Chondrocyte (in vitro differentiated cells): Measurements from ENCODE around the gene CCDC117. TPM values are rescaled to one million over a fixed set of nuclear protein-coding genes. Genes with fewer than 3 reads are reported as not detected.

Source experiments
- DNase-seq: peaks from one replicate; pipeline ENCODE4 v3.0.0; 2021; ENCODE audit warnings: mixed read lengths, low spot score
- H3K27ac Mint-ChIP-seq: one replicate; pipeline ENCODE4 v1.8.0; 2021; ENCODE audit warnings: mild to moderate bottlenecking, moderate library complexity, mixed read lengths; ENCODE audit not compliant: unreplicated experiment
- H3K27me3 Mint-ChIP-seq: 2 replicates; pipeline ENCODE4 v1.8.0; 2021; ENCODE audit warnings: low read depth, mixed read lengths
- H3K36me3 Mint-ChIP-seq: 2 replicates; pipeline ENCODE4 v1.8.0; 2021; ENCODE audit warnings: low read depth, mixed read lengths
- H3K4me1 Mint-ChIP-seq: 2 replicates; pipeline ENCODE4 v1.8.0; 2021; ENCODE audit warnings: low read depth, mild to moderate bottlenecking, mixed read lengths
- H3K4me3 Mint-ChIP-seq: one replicate; pipeline ENCODE4 v1.8.0; 2021; ENCODE audit warnings: mild to moderate bottlenecking, moderate library complexity, mixed read lengths; ENCODE audit not compliant: unreplicated experiment
- H3K9me3 Mint-ChIP-seq: 2 replicates; pipeline ENCODE4 v1.8.0; 2021; ENCODE audit warnings: low read depth, mixed read lengths
- total RNA-seq: library from RNA; stranded (reverse); gene quantifications from 3 replicates; pipeline ENCODE4 v1.2.1, GENCODE V29; 2021
- TF ChIP-seq, protein P1 (sequence below): fragments of 200-600 bp; sonication (generic); IDR thresholded peaks from 2 replicates; pipeline ENCODE4 v1.5.0; 2021; ENCODE audit warnings: antibody characterized with exemption, mild to moderate bottlenecking, moderate library complexity

The CCDC117 gene
- total RNA-seq, 1 donor from 2014 or later: 23.4 TPM

DNA sequence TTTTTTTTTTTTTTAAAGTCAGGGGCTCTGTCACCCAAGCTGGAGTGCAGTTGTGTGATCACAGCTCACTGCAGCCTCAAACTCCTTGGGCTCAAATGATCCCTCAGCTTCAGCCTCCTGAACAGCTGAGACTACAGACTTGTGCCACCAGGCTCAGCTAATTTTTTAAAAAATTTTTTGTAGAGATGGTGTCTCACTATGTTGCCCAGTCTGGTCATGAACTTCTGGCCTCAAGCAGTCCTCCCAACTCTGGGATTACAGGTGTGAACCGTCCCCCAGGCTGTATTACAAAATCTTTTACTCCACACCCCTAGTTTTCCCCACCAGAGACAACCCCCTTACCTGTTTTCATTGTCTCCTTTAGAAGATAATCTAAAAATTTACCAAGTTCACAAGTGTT lies 1.9 kb downstream of the CCDC117 start:
- no peaks in the 10 kb centered on the region for H3K9me3 Mint-ChIP-seq
- TF ChIP-seq, protein P1, sequence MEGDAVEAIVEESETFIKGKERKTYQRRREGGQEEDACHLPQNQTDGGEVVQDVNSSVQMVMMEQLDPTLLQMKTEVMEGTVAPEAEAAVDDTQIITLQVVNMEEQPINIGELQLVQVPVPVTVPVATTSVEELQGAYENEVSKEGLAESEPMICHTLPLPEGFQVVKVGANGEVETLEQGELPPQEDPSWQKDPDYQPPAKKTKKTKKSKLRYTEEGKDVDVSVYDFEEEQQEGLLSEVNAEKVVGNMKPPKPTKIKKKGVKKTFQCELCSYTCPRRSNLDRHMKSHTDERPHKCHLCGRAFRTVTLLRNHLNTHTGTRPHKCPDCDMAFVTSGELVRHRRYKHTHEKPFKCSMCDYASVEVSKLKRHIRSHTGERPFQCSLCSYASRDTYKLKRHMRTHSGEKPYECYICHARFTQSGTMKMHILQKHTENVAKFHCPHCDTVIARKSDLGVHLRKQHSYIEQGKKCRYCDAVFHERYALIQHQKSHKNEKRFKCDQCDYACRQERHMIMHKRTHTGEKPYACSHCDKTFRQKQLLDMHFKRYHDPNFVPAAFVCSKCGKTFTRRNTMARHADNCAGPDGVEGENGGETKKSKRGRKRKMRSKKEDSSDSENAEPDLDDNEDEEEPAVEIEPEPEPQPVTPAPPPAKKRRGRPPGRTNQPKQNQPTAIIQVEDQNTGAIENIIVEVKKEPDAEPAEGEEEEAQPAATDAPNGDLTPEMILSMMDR: no peak
- H3K27me3 Mint-ChIP-seq: no peaks in the 10 kb centered on the region
- H3K4me1 Mint-ChIP-seq: peaks cover 16% of the 10 kb centered on the region
- H3K36me3 Mint-ChIP-seq: peaks cover 8% of the 10 kb centered on the region
- DNase-seq: no peak
- H3K4me3 Mint-ChIP-seq: peak overlapping the region; percentile 82
- H3K27ac Mint-ChIP-seq: peak overlapping the region; percentile 63

DNA sequence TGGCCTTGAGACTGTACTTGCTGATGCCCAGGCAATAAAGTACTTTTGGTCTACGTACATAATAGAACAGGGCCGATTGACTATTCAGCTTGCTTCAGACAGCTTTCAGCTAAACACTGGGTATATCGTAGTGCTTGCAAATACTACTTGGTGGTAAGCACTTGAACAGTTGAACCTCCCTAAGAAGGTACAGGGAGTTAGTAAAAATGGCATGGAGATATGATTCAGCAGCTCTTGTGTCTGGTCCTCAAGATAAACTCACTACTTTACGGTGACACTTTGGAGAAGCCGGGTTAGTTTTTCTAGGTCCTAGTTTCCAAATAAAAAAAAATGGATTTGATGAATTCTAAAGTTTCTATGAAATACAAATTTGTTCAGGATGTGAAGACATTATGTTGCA lies 7.3 kb downstream of the CCDC117 start:
- TF ChIP-seq, protein P1: no peak
- H3K4me1 Mint-ChIP-seq: peaks cover under 1% of the 10 kb centered on the region
- H3K27ac Mint-ChIP-seq: no peak overlapping the region
- H3K27me3 Mint-ChIP-seq: no peaks in the 10 kb centered on the region
- H3K36me3 Mint-ChIP-seq: peaks cover 15% of the 10 kb centered on the region
- no peak for DNase-seq
- no peak overlapping the region for H3K4me3 Mint-ChIP-seq
- no peaks in the 10 kb centered on the region for H3K9me3 Mint-ChIP-seq

DNA sequence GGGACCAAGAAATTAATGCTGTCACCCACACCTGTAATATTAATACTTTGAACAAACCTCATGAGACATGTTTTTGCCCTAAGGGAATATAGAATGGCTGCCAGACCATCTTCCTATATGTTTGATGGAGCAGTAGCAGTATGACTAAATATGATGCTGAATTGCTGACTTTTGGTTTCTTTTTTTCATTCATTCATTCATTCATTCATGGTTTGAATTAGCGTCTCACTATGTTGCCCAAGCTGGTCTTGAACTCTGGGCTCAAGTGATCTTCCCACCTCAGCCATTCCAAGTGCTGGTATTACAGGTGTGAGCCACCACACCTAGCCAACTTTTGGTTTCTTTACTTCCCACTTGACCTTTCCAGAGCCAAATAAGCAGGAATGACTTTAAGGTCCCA lies 7.8 kb downstream of the CCDC117 start:
- H3K36me3 Mint-ChIP-seq: peaks cover 17% of the 10 kb centered on the region
- H3K4me1 Mint-ChIP-seq: no peaks in the 10 kb centered on the region
- no peak overlapping the region for H3K27ac Mint-ChIP-seq
- no peak overlapping the region for H3K4me3 Mint-ChIP-seq
- TF ChIP-seq, protein P1: no peak
- DNase-seq: no peak
- H3K9me3 Mint-ChIP-seq: no peaks in the 10 kb centered on the region
- H3K27me3 Mint-ChIP-seq: no peaks in the 10 kb centered on the region

DNA sequence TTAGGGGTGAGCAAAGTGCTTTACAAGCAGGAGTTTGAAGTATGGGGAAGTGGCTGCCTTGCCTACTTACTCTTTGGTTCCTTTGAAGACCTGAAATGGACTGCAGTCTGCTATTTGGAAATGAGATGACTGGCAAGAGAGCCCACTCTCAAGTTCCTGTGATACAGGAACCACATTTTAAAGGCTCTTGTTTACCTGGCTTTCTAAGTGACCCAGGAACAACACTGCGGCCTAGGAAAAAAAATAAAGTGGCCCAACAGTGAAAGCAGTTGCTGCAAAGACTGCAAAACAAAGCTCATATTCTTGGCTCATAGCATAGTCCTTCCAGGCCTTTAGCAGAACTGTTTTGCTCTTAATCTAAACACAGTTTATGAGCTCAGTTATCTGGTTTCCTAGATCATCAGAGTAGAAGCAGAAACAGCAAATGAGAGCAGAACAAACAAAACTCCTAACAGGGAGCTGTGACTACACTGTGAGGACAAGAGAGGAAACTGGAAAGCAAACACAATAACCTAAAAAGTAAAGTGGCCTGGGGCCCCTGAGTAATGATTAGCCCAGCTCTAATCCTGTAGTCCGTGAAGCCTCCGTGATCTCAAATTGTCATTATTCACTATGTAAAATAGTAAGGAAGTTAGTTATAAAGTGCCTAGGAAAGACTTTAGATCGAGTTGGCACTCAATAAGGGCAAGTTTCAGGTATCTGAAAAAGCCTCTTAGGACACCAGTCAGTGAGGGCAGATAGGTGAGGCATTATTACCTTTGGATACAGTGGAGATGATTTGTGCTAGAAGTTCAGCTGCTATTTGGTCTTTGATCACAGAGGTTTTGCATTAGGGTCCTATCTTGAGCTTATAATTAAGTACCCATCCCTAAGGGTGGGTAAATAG lies 11.5 kb downstream of the CCDC117 start:
- Mint-ChIP-seq H3K4me1 (no peaks in the 10 kb centered on the region), H3K27me3 (no peaks in the 10 kb centered on the region), H3K9me3 (no peaks in the 10 kb centered on the region), H3K4me3 (no peak overlapping the region), H3K36me3 (peaks cover 26% of the 10 kb centered on the region), H3K27ac (no peak overlapping the region)
- TF ChIP-seq, protein P1: no peak
- DNase-seq: no peak

DNA sequence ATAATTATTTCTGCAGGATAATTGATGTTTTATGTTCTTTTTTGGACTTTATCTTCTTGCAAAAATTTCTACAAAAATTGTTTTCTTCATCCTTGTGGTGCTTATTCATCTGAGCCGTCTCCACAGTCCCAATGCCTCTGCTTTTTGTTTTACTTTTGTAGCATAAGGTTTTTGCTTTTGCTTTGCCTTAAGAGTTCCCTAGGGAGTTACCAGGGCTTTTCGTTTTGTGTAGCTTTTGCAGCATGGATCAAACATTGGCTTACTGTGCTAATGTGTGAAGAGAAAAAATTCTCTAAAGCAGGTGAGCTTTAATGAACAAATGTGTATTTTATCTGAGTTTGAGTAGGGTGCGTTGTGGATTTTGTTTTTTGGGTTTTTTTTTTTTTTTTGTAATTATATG lies 16.1 kb downstream of the CCDC117 start:
- Mint-ChIP-seq H3K27me3 (no peaks in the 10 kb centered on the region), H3K27ac (no peak overlapping the region), H3K4me3 (no peak overlapping the region), H3K4me1 (no peaks in the 10 kb centered on the region), H3K36me3 (peaks cover 18% of the 10 kb centered on the region), H3K9me3 (no peaks in the 10 kb centered on the region)
- TF ChIP-seq, protein P1: no peak
- DNase-seq: no peak
